ENCODE measurements around the gene MAP4K3. TPM values are rescaled to one million over a fixed set of nuclear protein-coding genes. Genes with fewer than 3 reads are reported as not detected.

Gene MAP4K3
- total RNA-seq, 1 donor from 2014 or later: 58.1 TPM

- Histone ChIP-seq H3K27ac (ENCODE audit: low read depth, low read length) (no peak overlapping the region), H3K79me2 (ENCODE audit: insufficient read depth, low read length) (no peaks in the 10 kb centered on the region), H2AFZ (ENCODE audit: low read depth, low read length) (no peak overlapping the region), H4K20me1 (ENCODE audit: insufficient read depth, low read length) (no peaks in the 10 kb centered on the region), H3K9me3 (ENCODE audit: insufficient read depth, low read depth, low read length) (no peaks in the 10 kb centered on the region), H3K27me3 (ENCODE audit: insufficient read depth, low read length) (no peaks in the 10 kb centered on the region), H3K36me3 (ENCODE audit: insufficient read depth, low read length) (no peaks in the 10 kb centered on the region), H3K9ac (ENCODE audit: low read length) (no peak overlapping the region), H3K4me1 (ENCODE audit: insufficient read depth, low read length) (peaks cover 7% of the 10 kb centered on the region), H3K4me2 (ENCODE audit: low read length) (no peak overlapping the region), H3K4me3 (ENCODE audit: insufficient read depth, low read depth, low read length) (no peak overlapping the region)
- Mint-ChIP-seq H3K4me1 (ENCODE audit: low read depth, unreplicated experiment) (peaks cover 26% of the 10 kb centered on the region), H3K27me3 (ENCODE audit: low read depth, unreplicated experiment) (no peaks in the 10 kb centered on the region), H3K4me3 (ENCODE audit: unreplicated experiment) (no peak overlapping the region), H3K9me3 (ENCODE audit: unreplicated experiment) (peaks cover 5% of the 10 kb centered on the region), H3K27ac (ENCODE audit: unreplicated experiment) (no peak overlapping the region), H3K36me3 (ENCODE audit: low read depth, unreplicated experiment) (peaks cover 6% of the 10 kb centered on the region)
- DNase-seq (ENCODE audit: low read depth) (no peak), FAIRE-seq (no peak)
- TF ChIP-seq, protein P1, sequence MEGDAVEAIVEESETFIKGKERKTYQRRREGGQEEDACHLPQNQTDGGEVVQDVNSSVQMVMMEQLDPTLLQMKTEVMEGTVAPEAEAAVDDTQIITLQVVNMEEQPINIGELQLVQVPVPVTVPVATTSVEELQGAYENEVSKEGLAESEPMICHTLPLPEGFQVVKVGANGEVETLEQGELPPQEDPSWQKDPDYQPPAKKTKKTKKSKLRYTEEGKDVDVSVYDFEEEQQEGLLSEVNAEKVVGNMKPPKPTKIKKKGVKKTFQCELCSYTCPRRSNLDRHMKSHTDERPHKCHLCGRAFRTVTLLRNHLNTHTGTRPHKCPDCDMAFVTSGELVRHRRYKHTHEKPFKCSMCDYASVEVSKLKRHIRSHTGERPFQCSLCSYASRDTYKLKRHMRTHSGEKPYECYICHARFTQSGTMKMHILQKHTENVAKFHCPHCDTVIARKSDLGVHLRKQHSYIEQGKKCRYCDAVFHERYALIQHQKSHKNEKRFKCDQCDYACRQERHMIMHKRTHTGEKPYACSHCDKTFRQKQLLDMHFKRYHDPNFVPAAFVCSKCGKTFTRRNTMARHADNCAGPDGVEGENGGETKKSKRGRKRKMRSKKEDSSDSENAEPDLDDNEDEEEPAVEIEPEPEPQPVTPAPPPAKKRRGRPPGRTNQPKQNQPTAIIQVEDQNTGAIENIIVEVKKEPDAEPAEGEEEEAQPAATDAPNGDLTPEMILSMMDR (IDR thresholded peaks at IDR 0.05; ENCODE audit: insufficient read depth, low read depth, low read length): no peak
- TF ChIP-seq EZH2 (IDR thresholded peaks at IDR 0.05; ENCODE audit: insufficient read depth, low read length): no peak
Measured at GRCh38 chr2:39452396-39452795, 15.3 kb upstream of the MAP4K3 start.

DNA sequence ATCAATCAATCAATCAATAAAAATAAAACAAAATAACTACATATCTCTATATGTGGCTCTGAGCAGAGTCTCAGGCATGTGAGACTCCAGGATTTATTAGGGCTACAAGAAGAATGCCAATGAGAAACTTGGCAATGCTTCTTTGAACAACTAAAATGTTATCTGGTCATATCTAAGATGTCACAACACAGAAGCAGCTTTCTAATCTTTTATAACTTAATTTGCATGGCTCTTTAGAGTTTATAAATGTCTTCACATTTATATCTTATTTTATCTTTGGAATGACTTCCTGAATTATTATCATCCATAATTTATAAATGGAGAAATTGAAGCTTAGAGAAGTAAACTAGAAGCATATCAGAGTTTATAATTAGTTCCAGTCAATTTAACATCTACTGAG lies 14.9 kb upstream of the MAP4K3 start:
- Mint-ChIP-seq H3K27me3 (ENCODE audit: low read depth, unreplicated experiment) (no peaks in the 10 kb centered on the region), H3K36me3 (ENCODE audit: low read depth, unreplicated experiment) (peaks cover 6% of the 10 kb centered on the region), H3K27ac (ENCODE audit: unreplicated experiment) (no peak overlapping the region), H3K4me3 (ENCODE audit: unreplicated experiment) (no peak overlapping the region), H3K9me3 (ENCODE audit: unreplicated experiment) (peaks cover 5% of the 10 kb centered on the region), H3K4me1 (ENCODE audit: low read depth, unreplicated experiment) (peaks cover 27% of the 10 kb centered on the region)
- Histone ChIP-seq H3K4me2 (ENCODE audit: low read length) (no peak overlapping the region), H3K9me3 (ENCODE audit: insufficient read depth, low read depth, low read length) (no peaks in the 10 kb centered on the region), H4K20me1 (ENCODE audit: insufficient read depth, low read length) (no peaks in the 10 kb centered on the region), H3K4me3 (ENCODE audit: insufficient read depth, low read depth, low read length) (no peak overlapping the region), H3K4me1 (ENCODE audit: insufficient read depth, low read length) (peaks cover 7% of the 10 kb centered on the region), H3K79me2 (ENCODE audit: insufficient read depth, low read length) (no peaks in the 10 kb centered on the region), H3K9ac (ENCODE audit: low read length) (no peak overlapping the region), H3K27ac (ENCODE audit: low read depth, low read length) (no peak overlapping the region), H3K36me3 (ENCODE audit: insufficient read depth, low read length) (no peaks in the 10 kb centered on the region), H2AFZ (ENCODE audit: low read depth, low read length) (no peak overlapping the region), H3K27me3 (ENCODE audit: insufficient read depth, low read length) (no peaks in the 10 kb centered on the region)
- DNase-seq (ENCODE audit: low read depth): no peak
- TF ChIP-seq, protein P1 (IDR thresholded peaks at IDR 0.05; ENCODE audit: insufficient read depth, low read depth, low read length): no peak
- no peak for FAIRE-seq

DNA sequence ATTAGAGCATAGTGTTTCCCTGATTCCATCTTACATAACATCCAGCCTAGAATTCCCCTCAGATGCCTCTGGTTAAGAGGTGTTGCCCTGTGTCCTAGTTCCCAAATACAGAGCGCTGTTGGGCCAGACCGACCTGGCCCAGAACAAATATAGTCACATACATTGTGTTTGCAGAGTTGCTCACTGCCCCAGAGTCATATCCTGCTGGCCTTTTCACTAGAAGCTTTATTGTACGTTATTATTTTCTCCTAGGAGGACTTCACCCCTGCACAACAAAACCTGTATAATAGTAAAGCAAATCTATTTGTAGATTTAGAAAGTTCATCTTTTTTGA lies 11.1 kb upstream of the MAP4K3 start:
- TF ChIP-seq EZH2 (IDR thresholded peaks at IDR 0.05; ENCODE audit: insufficient read depth, low read length): no peak
- TF ChIP-seq, protein P1 (IDR thresholded peaks at IDR 0.05; ENCODE audit: insufficient read depth, low read depth, low read length): no peak
- H3K4me1 ChIP-seq (ENCODE audit: insufficient read depth, low read length): peaks cover 3% of the 10 kb centered on the region
- no peaks in the 10 kb centered on the region for H3K27me3 ChIP-seq (ENCODE audit: insufficient read depth, low read length)
- no peak overlapping the region for H3K27ac ChIP-seq (ENCODE audit: low read depth, low read length)
- DNase-seq (ENCODE audit: low read depth) (no peak), FAIRE-seq (no peak)
- Mint-ChIP-seq H3K9me3 (ENCODE audit: unreplicated experiment) (peaks cover 5% of the 10 kb centered on the region), H3K4me3 (ENCODE audit: unreplicated experiment) (peak overlapping the region; percentile 5), H3K27me3 (ENCODE audit: low read depth, unreplicated experiment) (no peaks in the 10 kb centered on the region), H3K27ac (ENCODE audit: unreplicated experiment) (peak overlapping the region; percentile 88), H3K4me1 (ENCODE audit: low read depth, unreplicated experiment) (peaks cover 12% of the 10 kb centered on the region), H3K36me3 (ENCODE audit: low read depth, unreplicated experiment) (peaks cover 19% of the 10 kb centered on the region)
- no peak overlapping the region for H3K4me2 ChIP-seq (ENCODE audit: low read length)
- H3K9me3 ChIP-seq (ENCODE audit: insufficient read depth, low read depth, low read length): no peaks in the 10 kb centered on the region
- H3K9ac ChIP-seq (ENCODE audit: low read length): no peak overlapping the region
- H3K79me2 ChIP-seq (ENCODE audit: insufficient read depth, low read length): no peaks in the 10 kb centered on the region
- no peak overlapping the region for H3K4me3 ChIP-seq (ENCODE audit: insufficient read depth, low read depth, low read length)
- H3K36me3 ChIP-seq (ENCODE audit: insufficient read depth, low read length): no peaks in the 10 kb centered on the region
- no peaks in the 10 kb centered on the region for H4K20me1 ChIP-seq (ENCODE audit: insufficient read depth, low read length)
- H2AFZ ChIP-seq (ENCODE audit: low read depth, low read length): no peak overlapping the region

Measured in astrocyte (in vitro differentiated cells and primary cell).